Stimulated activated CD8-positive, alpha-beta memory T cell treated with anti-CD3 and anti-CD28 coated beads, Interleukin-2, amount 100 ng/mL, for 1 hour (primary cell): ENCODE results near the gene SPAG9.

Source experiments
- DNase-seq, 2 donors: peaks; one replicate each; pipeline ENCODE4 v3.0.0-alpha.2; 2020; ENCODE audit warnings: low read depth in 2 of 2

The SPAG9 gene

DNA sequence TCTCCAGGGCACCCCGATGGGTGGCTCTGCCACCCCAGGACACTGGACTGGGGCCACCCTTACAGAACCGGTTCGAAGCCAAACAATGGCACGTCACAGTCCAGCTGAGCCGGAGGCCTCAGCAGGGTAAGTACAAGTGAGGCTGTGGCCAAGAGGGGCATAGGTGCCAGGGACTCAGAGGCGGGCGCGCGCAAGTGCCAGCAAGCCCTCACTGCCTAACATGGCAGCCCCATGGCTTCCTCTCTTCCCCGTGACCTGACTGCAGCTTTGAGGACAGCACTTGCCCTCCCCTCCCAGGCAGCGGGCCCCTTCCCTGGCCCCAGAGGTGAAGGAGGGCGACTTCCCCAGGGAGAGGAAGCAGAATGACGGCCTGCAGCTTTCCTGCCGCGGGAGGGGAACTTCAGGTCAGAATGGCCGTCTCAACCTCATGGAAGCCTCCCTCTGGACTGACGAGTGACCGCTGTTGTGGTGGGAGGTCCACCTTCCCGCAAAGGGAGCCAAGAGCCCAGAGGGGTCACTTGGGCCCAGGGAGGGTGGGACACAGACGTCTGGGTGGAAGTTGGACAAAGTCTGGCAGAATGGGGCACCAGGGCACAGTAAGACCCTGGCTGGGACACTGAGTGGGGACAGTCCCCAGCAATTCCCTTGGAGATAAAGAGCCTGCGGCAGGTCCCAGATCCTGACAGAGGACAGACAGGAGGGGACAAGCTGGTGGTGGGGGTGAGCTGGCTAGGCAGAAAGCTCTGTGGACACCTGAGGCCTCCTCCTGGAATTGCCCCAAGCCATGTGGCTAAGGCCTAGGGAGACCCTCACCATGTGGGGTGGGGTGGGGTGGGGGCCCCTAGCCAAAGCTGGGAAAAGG lies 202.4 kb downstream of the SPAG9 start:
- DNase-seq, result no peak

DNA sequence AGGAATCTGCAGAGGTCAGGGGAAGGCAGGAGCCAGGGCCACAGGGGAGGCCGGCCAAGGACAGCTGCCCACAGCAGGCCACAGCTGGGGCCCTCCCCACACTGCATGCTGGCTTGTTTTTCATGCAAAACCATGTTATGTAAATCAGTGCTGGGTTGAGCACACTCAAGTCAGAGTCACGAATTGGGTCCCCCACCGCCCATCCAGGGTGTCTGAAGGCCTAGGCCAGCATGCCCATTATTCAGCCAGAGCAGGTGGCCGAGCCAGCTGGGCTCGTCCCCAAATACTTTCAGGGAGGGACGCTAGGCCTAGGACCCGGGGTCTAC lies 203.3 kb downstream of the SPAG9 start:
- no peak for DNase-seq

- no peak for DNase-seq
These were observed 203.8 kb downstream of the SPAG9 start for GRCh38 chr17:50916708-50917417.

- no peak for DNase-seq
These were observed 204.5 kb downstream of the SPAG9 start for GRCh38 chr17:50916026-50916707.

DNA sequence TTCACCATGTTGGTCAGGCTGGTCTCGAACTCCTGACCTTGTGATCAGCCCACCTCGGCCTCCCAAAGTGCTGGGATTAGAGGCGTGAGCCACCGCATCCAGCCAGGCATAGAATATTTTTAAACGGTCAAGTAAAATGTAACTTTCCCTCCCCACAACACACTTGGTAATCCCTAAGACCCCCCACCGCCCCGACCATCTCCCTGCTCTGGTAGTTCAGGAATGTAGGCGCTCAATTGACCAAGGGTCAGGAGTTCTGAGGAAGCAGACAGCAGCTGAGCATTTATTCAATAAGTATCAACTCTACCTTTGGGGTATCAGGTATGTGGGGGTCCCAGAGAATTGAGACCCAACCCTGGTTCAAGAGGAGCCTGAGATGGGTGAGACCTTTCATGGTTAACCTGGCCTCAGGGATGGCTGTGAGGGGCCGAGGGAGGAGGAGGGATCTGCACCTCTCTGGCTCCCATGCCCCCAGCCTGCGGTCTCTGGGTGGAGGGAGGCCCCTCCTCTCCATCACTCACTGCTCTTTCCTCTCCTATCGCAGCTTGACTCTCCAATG lies 206.1 kb downstream of the SPAG9 start:
- DNase-seq, result no peak

- no peak for DNase-seq
These were observed 207.5 kb downstream of the SPAG9 start for GRCh38 chr17:50913120-50913519.
